H1 (cell line): Measurements from ENCODE around the gene LIX1L. TPM values are rescaled to one million over a fixed set of nuclear protein-coding genes. Genes with fewer than 3 reads are reported as not detected.

Experiments used
- ATF2 ChIP-seq: IDR thresholded peaks from 2 replicates; pipeline ENCODE4 v1.6.1; 2012; ENCODE audit warnings: low read length, inconsistent platforms
- BRCA1 ChIP-seq: IDR thresholded peaks from 2 replicates; pipeline ENCODE4 v1.6.1; 2012; ENCODE audit warnings: low read depth, low read length, improper control_type of control experiment
- polyA plus RNA-seq, 7 experiments: library from polyadenylated mRNA; depleted of rRNA in 3 of 7; stranded (reverse) in 5 of 7; unstranded in 2 of 7; fragments of >200 nt in 5 of 7; fragments of 200-250 nt in 2 of 7; gene quantifications; 1 replicate in 5 of 7; 2 replicates in 1 of 7; 4 replicates in 1 of 7; pipeline versions ENCODE4 v1.2.1 to v1.2.3, GENCODE V29; 2011 to 2013; ENCODE audit warnings: missing spikeins in 2 of 7, mixed read lengths in 2 of 7
- total RNA-seq: library from RNA; stranded (reverse); fragmentation: NEBNext Ultra II Directional; extraction: Animal tissue kit (Norgen Biotek cat#: 25700); gene quantifications from 2 replicates; pipeline ENCODE4 v1.2.1, GENCODE V29; 2021

Gene LIX1L
- total and polyA plus RNA-seq, 2 of the 8 experiments (the other 6 are each of a cell fraction or from before 2014, with no cell fraction given), result 2.9 to 3.7 TPM

GRCh38 chr1:145927916-145928643 lies 29.7 kb downstream of the LIX1L start (continued):
- TF ChIP-seq ATF2 (no peak), BRCA1 (no peak)
